Trophoblast cell (in vitro differentiated cells and primary cell): ENCODE results near the gene KANK2.

Experiments
- DNase-seq, 2 donors: peaks; one replicate each; pipeline ENCODE4 v3.0.0-alpha.2; 2016
- H2AFZ ChIP-seq: 2 replicates; pipeline ENCODE4 v1.6.1; 2013; ENCODE audit warnings: low read length, moderate library complexity, mild to moderate bottlenecking; ENCODE audit not compliant: insufficient read depth, poor library complexity
- H2AK5ac ChIP-seq: 2 replicates; pipeline ENCODE4 v1.6.1; 2013; ENCODE audit warnings: mild to moderate bottlenecking, low read length
- H2BK120ac ChIP-seq: 2 replicates; pipeline ENCODE4 v1.6.1; 2013; ENCODE audit warnings: low read length, mild to moderate bottlenecking, moderate library complexity; ENCODE audit not compliant: insufficient read depth, poor library complexity
- H2BK12ac ChIP-seq: 2 replicates; pipeline ENCODE4 v1.6.1; 2013; ENCODE audit warnings: mild to moderate bottlenecking, low read length, moderate library complexity
- H2BK5ac ChIP-seq: 2 replicates; pipeline ENCODE4 v1.6.1; 2013; ENCODE audit warnings: low read length, low read depth, moderate library complexity, mild to moderate bottlenecking; ENCODE audit not compliant: poor library complexity
- H3K14ac ChIP-seq: 2 replicates; pipeline ENCODE4 v1.6.1; 2013; ENCODE audit warnings: mild to moderate bottlenecking, low read length
- H3K18ac ChIP-seq: 2 replicates; pipeline ENCODE4 v1.6.1; 2013; ENCODE audit warnings: mild to moderate bottlenecking, low read length
- H3K23ac ChIP-seq: 2 replicates; pipeline ENCODE4 v1.6.1; 2013; ENCODE audit warnings: low read length
- H3K27ac ChIP-seq: 2 replicates; pipeline ENCODE4 v1.5.1; 2013; ENCODE audit warnings: low read depth, mild to moderate bottlenecking, inconsistent platforms, low read length, moderate library complexity
- H3K27me3 ChIP-seq: 2 replicates; pipeline ENCODE4 v1.6.1; 2013; ENCODE audit warnings: inconsistent platforms, mild to moderate bottlenecking, low read length, moderate library complexity; ENCODE audit not compliant: insufficient read depth
- H3K36me3 ChIP-seq, 2 experiments: 1 replicate in 1 of 2; 2 replicates in 1 of 2; pipeline ENCODE4 v1.6.1; 2013; ENCODE audit warnings: low read length in 2 of 2, mild to moderate bottlenecking in 2 of 2, moderate library complexity in 1 of 2; ENCODE audit not compliant: insufficient read depth in 2 of 2, control insufficient read depth in 1 of 2
- H3K4ac ChIP-seq: 2 replicates; pipeline ENCODE4 v1.6.1; 2013; ENCODE audit warnings: low read depth, mild to moderate bottlenecking, low read length, moderate library complexity
- H3K4me1 ChIP-seq, 2 experiments: 1 replicate in 1 of 2; 2 replicates in 1 of 2; pipeline ENCODE4 v1.6.1; 2013; ENCODE audit warnings: low read length in 2 of 2, mild to moderate bottlenecking in 2 of 2, moderate library complexity in 1 of 2; ENCODE audit not compliant: insufficient read depth in 2 of 2, control insufficient read depth in 1 of 2
- H3K4me2 ChIP-seq: 2 replicates; pipeline ENCODE4 v1.6.1; 2013; ENCODE audit warnings: inconsistent platforms, mild to moderate bottlenecking, low read length, moderate library complexity
- H3K4me3 ChIP-seq: 2 replicates; pipeline ENCODE4 v1.5.1; 2013; ENCODE audit warnings: mild to moderate bottlenecking, low read depth, low read length, inconsistent platforms
- H3K79me1 ChIP-seq: one replicate; pipeline ENCODE4 v1.6.1; 2013; ENCODE audit warnings: low read length
- H3K79me2 ChIP-seq: 2 replicates; pipeline ENCODE4 v1.6.1; 2013; ENCODE audit warnings: low read length, mild to moderate bottlenecking; ENCODE audit not compliant: control insufficient read depth, insufficient read depth, poor library complexity
- H3K9ac ChIP-seq: 2 replicates; pipeline ENCODE4 v1.6.1; 2013; ENCODE audit warnings: mild to moderate bottlenecking, low read length
- H3K9me3 ChIP-seq: 2 replicates; pipeline ENCODE4 v1.6.1; 2013; ENCODE audit warnings: low read depth, mild to moderate bottlenecking, control low read depth, inconsistent platforms, low read length; ENCODE audit not compliant: insufficient read depth
- H4K12ac ChIP-seq: 2 replicates; pipeline ENCODE4 v1.6.1; 2013; ENCODE audit warnings: low read depth, mild to moderate bottlenecking, low read length, moderate library complexity
- H4K8ac ChIP-seq: 2 replicates; pipeline ENCODE4 v1.6.1; 2013; ENCODE audit warnings: low read depth, mild to moderate bottlenecking, low read length, moderate library complexity
- H4K91ac ChIP-seq: one replicate; pipeline ENCODE4 v1.6.1; 2013; ENCODE audit warnings: low read depth, mild to moderate bottlenecking, low read length, moderate library complexity
- WGBS: extraction: QIAGEN DNeasy Blood & Tissue Kit; methylation state at CpG from one replicate; pipeline ENCODE4 v1.1.7; 2013; ENCODE audit warnings: missing lambda C conversion rate; ENCODE audit not compliant: insufficient read length, insufficient coverage; ENCODE audit errors: extremely low coverage; 5-methylcytosine and 5-hydroxymethylcytosine counted together

Gene KANK2

DNA sequence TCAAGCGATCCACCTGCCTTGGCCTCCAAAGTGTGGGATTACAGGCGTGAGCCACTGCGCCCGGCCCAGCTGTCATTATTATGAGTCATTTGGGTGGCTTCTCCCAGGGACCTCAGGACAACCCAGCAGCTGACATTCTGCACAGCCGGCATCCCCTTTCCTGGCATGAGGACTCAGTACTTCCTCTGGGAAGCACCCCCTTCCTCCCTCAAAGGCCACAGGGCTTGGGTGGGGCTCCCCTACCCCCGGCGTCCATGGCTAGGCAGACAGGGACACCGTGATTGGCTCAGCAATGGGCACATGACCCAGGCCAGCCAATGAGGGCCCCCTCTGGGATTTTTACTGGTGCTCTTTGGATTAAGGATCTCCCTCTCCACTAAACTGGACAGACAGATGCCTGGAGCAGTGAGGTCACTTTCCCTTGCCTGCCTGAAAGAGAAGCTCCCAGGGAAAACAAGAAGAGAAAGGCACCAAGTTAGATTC, 6.0 kb downstream of the KANK2 start:
- no peak overlapping the region for H3K4me3 ChIP-seq
- no peaks in the 10 kb centered on the region for H3K79me2 ChIP-seq
- no peak overlapping the region for H3K14ac ChIP-seq
- H2AFZ ChIP-seq: no peak overlapping the region
- H3K18ac ChIP-seq: no peak overlapping the region
- peaks cover 2% of the 10 kb centered on the region for H3K79me1 ChIP-seq
- no peaks in the 10 kb centered on the region for H3K9me3 ChIP-seq
- peaks cover 21 to 32% of the 10 kb centered on the region in 2 experiments for H3K36me3 ChIP-seq
- no peak overlapping the region for H3K9ac ChIP-seq
- peaks cover 0 to 1% of the 10 kb centered on the region in 2 experiments for H3K4me1 ChIP-seq
- no peak overlapping the region for H3K4me2 ChIP-seq
- H2BK12ac ChIP-seq: no peak overlapping the region
- peak; percentile 74 to 81 for DNase-seq
- WGBS: no CpG with 5 or more reads among the region's 8 CpGs
- no peak overlapping the region for H2BK120ac ChIP-seq
- H4K8ac ChIP-seq: no peak overlapping the region
- no peak overlapping the region for H4K91ac ChIP-seq
- no peaks in the 10 kb centered on the region for H3K27me3 ChIP-seq
- no peak overlapping the region for H4K12ac ChIP-seq
- no peak overlapping the region for H3K27ac ChIP-seq
- H2BK5ac ChIP-seq: no peak overlapping the region
- no peak overlapping the region for H3K4ac ChIP-seq
- no peak overlapping the region for H3K23ac ChIP-seq
- H2AK5ac ChIP-seq: no peak overlapping the region

DNA sequence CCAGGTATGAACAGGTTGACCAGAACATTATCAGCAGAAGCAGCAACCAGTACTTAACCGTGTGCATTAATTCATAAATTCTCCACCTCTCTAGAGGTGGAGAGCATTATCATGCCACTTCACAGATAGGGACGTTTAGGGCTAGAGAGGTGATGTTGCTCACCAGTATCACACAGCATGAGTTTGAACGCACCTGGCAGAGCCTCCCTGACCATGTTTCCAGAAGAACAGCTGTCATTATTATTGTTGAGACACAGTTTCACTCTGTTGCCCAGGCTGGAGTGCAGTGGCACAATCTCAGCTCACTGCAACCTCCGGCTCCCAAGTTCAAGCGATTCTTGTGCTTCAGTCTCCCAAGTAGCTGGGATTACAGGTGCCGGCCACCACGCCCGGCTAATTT, 6.8 kb downstream of the KANK2 start:
- no peak overlapping the region for H3K18ac ChIP-seq
- no peak overlapping the region for H2AFZ ChIP-seq
- H3K79me2 ChIP-seq: no peaks in the 10 kb centered on the region
- H3K27ac ChIP-seq: no peak overlapping the region
- DNase-seq: no peak
- no peak overlapping the region for H2BK12ac ChIP-seq
- no peak overlapping the region for H2BK5ac ChIP-seq
- H2AK5ac ChIP-seq: no peak overlapping the region
- no peak overlapping the region for H3K14ac ChIP-seq
- H4K91ac ChIP-seq: no peak overlapping the region
- WGBS: no CpG with 5 or more reads among the region's 8 CpGs
- H3K9me3 ChIP-seq: no peaks in the 10 kb centered on the region
- H3K9ac ChIP-seq: no peak overlapping the region
- H3K27me3 ChIP-seq: no peaks in the 10 kb centered on the region
- H3K4me3 ChIP-seq: no peak overlapping the region
- H3K4ac ChIP-seq: no peak overlapping the region
- no peak overlapping the region for H2BK120ac ChIP-seq
- no peak overlapping the region for H4K8ac ChIP-seq
- no peaks in the 10 kb centered on the region for H3K4me1 ChIP-seq
- peaks cover 2% of the 10 kb centered on the region for H3K79me1 ChIP-seq
- H3K36me3 ChIP-seq: peaks cover 25 to 36% of the 10 kb centered on the region in 2 experiments
- no peak overlapping the region for H3K4me2 ChIP-seq
- no peak overlapping the region for H3K23ac ChIP-seq
- no peak overlapping the region for H4K12ac ChIP-seq

DNA sequence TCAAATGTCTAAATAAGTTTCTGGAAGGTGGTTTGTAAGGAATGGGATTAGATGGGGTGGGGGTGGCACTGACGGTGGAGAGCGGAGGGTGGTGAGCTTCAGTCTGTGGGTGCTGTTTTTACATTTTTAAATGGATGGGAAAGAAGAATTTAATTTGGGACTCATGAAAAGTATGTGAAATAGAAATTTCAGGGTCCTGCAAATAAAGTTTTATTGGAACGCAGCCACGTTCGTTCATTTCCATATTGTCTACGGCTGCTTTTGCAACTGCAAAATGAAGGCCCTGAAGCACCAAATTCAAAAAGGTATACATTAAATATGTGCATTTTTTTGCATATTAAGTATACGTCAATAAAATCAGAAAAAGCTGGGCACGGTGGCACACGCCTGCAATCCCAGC, 9.9 kb downstream of the KANK2 start:
- no peak overlapping the region for H3K23ac ChIP-seq
- H2BK12ac ChIP-seq: no peak overlapping the region
- H2BK120ac ChIP-seq: no peak overlapping the region
- H3K4me3 ChIP-seq: no peak overlapping the region
- H2AK5ac ChIP-seq: no peak overlapping the region
- H3K18ac ChIP-seq: no peak overlapping the region
- no peaks in the 10 kb centered on the region for H3K4me1 ChIP-seq
- DNase-seq: no peak
- peaks cover 13 to 26% of the 10 kb centered on the region in 2 experiments for H3K36me3 ChIP-seq
- no peak overlapping the region for H3K4ac ChIP-seq
- H3K4me2 ChIP-seq: no peak overlapping the region
- no peak overlapping the region for H4K91ac ChIP-seq
- no CpG with 5 or more reads among the region's 9 CpGs for WGBS
- H2BK5ac ChIP-seq: no peak overlapping the region
- H4K12ac ChIP-seq: no peak overlapping the region
- H3K27ac ChIP-seq: no peak overlapping the region
- H3K79me1 ChIP-seq: peaks cover 2% of the 10 kb centered on the region
- H3K9ac ChIP-seq: no peak overlapping the region
- H2AFZ ChIP-seq: no peak overlapping the region
- H3K9me3 ChIP-seq: no peaks in the 10 kb centered on the region
- no peaks in the 10 kb centered on the region for H3K79me2 ChIP-seq
- no peak overlapping the region for H3K14ac ChIP-seq
- H4K8ac ChIP-seq: no peak overlapping the region
- no peaks in the 10 kb centered on the region for H3K27me3 ChIP-seq

DNA sequence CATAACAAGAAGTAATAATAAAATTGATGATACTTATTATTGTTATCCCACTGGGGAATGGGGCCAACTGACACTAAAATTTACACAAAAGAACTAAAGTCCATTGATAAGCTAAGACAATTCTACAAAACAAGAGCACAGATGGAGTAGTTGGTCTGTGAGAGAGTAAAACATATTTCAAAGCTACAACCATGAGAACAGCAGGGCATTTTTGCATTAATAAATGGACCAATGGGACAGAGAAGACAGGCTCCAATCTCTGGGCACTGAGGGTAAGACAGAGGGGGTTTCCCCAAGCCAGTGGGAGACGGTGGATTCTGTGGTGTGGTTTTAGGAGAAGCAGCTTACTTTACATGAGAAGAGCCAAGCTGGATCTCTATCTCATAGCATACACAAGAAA, 14.4 kb downstream of the KANK2 start:
- no peak overlapping the region for H4K12ac ChIP-seq
- H4K91ac ChIP-seq: no peak overlapping the region
- no peak overlapping the region for H3K27ac ChIP-seq
- H3K36me3 ChIP-seq: peaks cover 18 to 20% of the 10 kb centered on the region in 2 experiments
- no peak for DNase-seq
- peaks cover 0 to 6% of the 10 kb centered on the region in 2 experiments for H3K4me1 ChIP-seq
- no peak overlapping the region for H3K18ac ChIP-seq
- H3K4ac ChIP-seq: no peak overlapping the region
- no peak overlapping the region for H3K9ac ChIP-seq
- H2BK12ac ChIP-seq: no peak overlapping the region
- H2BK120ac ChIP-seq: no peak overlapping the region
- H3K14ac ChIP-seq: no peak overlapping the region
- no peaks in the 10 kb centered on the region for H3K79me1 ChIP-seq
- no peak overlapping the region for H2AK5ac ChIP-seq
- no peak overlapping the region for H3K23ac ChIP-seq
- H3K79me2 ChIP-seq: no peaks in the 10 kb centered on the region
- H3K27me3 ChIP-seq: no peaks in the 10 kb centered on the region
- H3K9me3 ChIP-seq: no peaks in the 10 kb centered on the region
- no peak overlapping the region for H3K4me2 ChIP-seq
- H2AFZ ChIP-seq: no peak overlapping the region
- WGBS: no CpG with 5 or more reads among the region's 1 CpG
- H3K4me3 ChIP-seq: no peak overlapping the region
- no peak overlapping the region for H2BK5ac ChIP-seq
- no peak overlapping the region for H4K8ac ChIP-seq
